Mesothelial cell of epicardium (in vitro differentiated cells): ENCODE measurements around the gene PRDM16. TPM values are rescaled to one million over a fixed set of nuclear protein-coding genes. Genes with fewer than 3 reads are reported as not detected.

Experiments used
- DNase-seq, 2 experiments: peaks; one replicate each; pipeline ENCODE4 v3.0.0; 2021; ENCODE audit warnings: low spot score in 2 of 2; ENCODE audit not compliant: unreplicated experiment in 2 of 2
- H3K27ac Mint-ChIP-seq: 2 replicates; pipeline ENCODE4 v1.8.0; 2021; ENCODE audit warnings: mixed read lengths
- H3K27me3 Mint-ChIP-seq: 2 replicates; pipeline ENCODE4 v1.8.0; 2021; ENCODE audit warnings: low read depth, mixed read lengths
- H3K36me3 Mint-ChIP-seq: 2 replicates; pipeline ENCODE4 v1.8.0; 2021; ENCODE audit warnings: mixed read lengths
- H3K4me1 Mint-ChIP-seq: 2 replicates; pipeline ENCODE4 v1.8.0; 2021; ENCODE audit warnings: mixed read lengths
- H3K4me3 Mint-ChIP-seq: 2 replicates; pipeline ENCODE4 v1.8.0; 2021; ENCODE audit warnings: mild to moderate bottlenecking, moderate library complexity, mixed read lengths
- H3K9me3 Mint-ChIP-seq: 2 replicates; pipeline ENCODE4 v1.8.0; 2021; ENCODE audit warnings: mixed read lengths
- CTCF ChIP-seq: fragments of 200-600 bp; sonication (generic); IDR thresholded peaks from one replicate; pipeline ENCODE4 v1.5.0; 2021; ENCODE audit warnings: antibody characterized with exemption; ENCODE audit not compliant: unreplicated experiment
- total RNA-seq: library from RNA; stranded (reverse); gene quantifications from 3 replicates; pipeline ENCODE4 v1.2.1, GENCODE V29; 2021

PRDM16 gene
- total RNA-seq, 1 donor from 2014 or later: 1.4 TPM

GRCh38 chr1:3022511-3022973 is 46.5 kb upstream of the PRDM16 start:
- Mint-ChIP-seq H3K36me3 (no peaks in the 10 kb centered on the region), H3K27ac (no peak overlapping the region), H3K9me3 (peaks cover 9% of the 10 kb centered on the region), H3K4me1 (no peaks in the 10 kb centered on the region), H3K4me3 (no peak overlapping the region), H3K27me3 (peaks cover 6% of the 10 kb centered on the region)
- DNase-seq: peak in 1 of 2 experiments; percentile 16
- TF ChIP-seq CTCF: no peak

- TF ChIP-seq CTCF: no peak
- Mint-ChIP-seq H3K4me1 (no peaks in the 10 kb centered on the region), H3K36me3 (no peaks in the 10 kb centered on the region), H3K9me3 (peaks cover 9% of the 10 kb centered on the region), H3K27ac (no peak overlapping the region), H3K4me3 (no peak overlapping the region), H3K27me3 (peaks cover 6% of the 10 kb centered on the region)
- no peak for DNase-seq
Observed at GRCh38 chr1:3022976-3023375, 46.0 kb upstream of the PRDM16 start.

- H3K4me3 Mint-ChIP-seq: no peak overlapping the region
- H3K27me3 Mint-ChIP-seq: peaks cover 6% of the 10 kb centered on the region
- no peaks in the 10 kb centered on the region for H3K4me1 Mint-ChIP-seq
- DNase-seq: no peak
- TF ChIP-seq CTCF: peak; percentile 58
- peaks cover 9% of the 10 kb centered on the region for H3K9me3 Mint-ChIP-seq
- H3K36me3 Mint-ChIP-seq: no peaks in the 10 kb centered on the region
- no peak overlapping the region for H3K27ac Mint-ChIP-seq
Observed at GRCh38 chr1:3024019-3024418, 45.0 kb upstream of the PRDM16 start.

GRCh38 chr1:3024588-3024987 is 44.4 kb upstream of the PRDM16 start:
- DNase-seq: no peak
- Mint-ChIP-seq H3K27ac (no peak overlapping the region), H3K4me1 (no peaks in the 10 kb centered on the region), H3K36me3 (no peaks in the 10 kb centered on the region), H3K27me3 (peaks cover 6% of the 10 kb centered on the region), H3K4me3 (no peak overlapping the region), H3K9me3 (peaks cover 9% of the 10 kb centered on the region)
- no peak for TF ChIP-seq CTCF

GRCh38 chr1:3026124-3026523 is 42.9 kb upstream of the PRDM16 start:
- no peak for DNase-seq
- H3K4me1 Mint-ChIP-seq: no peaks in the 10 kb centered on the region
- H3K27me3 Mint-ChIP-seq: peaks cover 6% of the 10 kb centered on the region
- no peak overlapping the region for H3K27ac Mint-ChIP-seq
- peaks cover 9% of the 10 kb centered on the region for H3K9me3 Mint-ChIP-seq
- no peak overlapping the region for H3K4me3 Mint-ChIP-seq
- H3K36me3 Mint-ChIP-seq: no peaks in the 10 kb centered on the region
- TF ChIP-seq CTCF: no peak
